ENCODE data around the gene MAGI2. TPM values are rescaled to one million over a fixed set of nuclear protein-coding genes. Genes with fewer than 3 reads are reported as not detected.

Gene MAGI2
- total RNA-seq, 1 experiment from 2014 or later, result 0.22 TPM

DNA sequence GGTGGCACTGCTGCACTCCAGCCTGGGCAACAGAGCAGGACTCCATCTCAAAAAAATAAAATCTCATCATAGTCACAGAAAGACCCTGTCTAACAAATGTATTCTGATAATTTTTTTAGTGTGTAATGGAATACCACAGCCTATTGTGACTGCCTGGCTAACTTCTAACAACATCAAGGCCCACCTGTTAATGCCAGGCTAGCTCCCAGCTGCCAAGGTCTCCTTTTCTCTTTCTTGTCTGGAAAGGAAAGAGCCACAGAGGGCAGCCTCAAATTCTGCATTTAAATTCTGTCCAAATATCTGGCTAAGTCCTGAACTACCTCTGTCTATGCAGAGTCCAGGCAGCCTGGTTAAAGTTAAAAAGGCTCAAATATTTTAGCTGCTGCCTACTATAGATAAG, 700.9 kb downstream of the MAGI2 start:
- TF ChIP-seq POLR2A (IDR thresholded peaks at IDR 0.05; ENCODE audit: borderline replicate concordance, extremely low read depth, insufficient read depth, insufficient read length) (no peak), ZNF274 (IDR thresholded peaks at IDR 0.05; ENCODE audit: low read depth, low read length) (no peak), EZH2phosphoT487 (IDR thresholded peaks at IDR 0.05; ENCODE audit: borderline replicate concordance) (no peak), POLR2AphosphoS5 (IDR thresholded peaks at IDR 0.05; ENCODE audit: low read depth, low read length) (no peak), CBX3 (IDR thresholded peaks at IDR 0.05; ENCODE audit: low read depth) (no peak), ZFX (IDR thresholded peaks at IDR 0.05) (no peak), SRF (IDR thresholded peaks at IDR 0.05; ENCODE audit: low read depth) (no peak), JUND (IDR thresholded peaks at IDR 0.05) (no peak), FOSL1 (IDR thresholded peaks at IDR 0.05; ENCODE audit: low read depth) (no peak)
- TF ChIP-seq, protein P1, sequence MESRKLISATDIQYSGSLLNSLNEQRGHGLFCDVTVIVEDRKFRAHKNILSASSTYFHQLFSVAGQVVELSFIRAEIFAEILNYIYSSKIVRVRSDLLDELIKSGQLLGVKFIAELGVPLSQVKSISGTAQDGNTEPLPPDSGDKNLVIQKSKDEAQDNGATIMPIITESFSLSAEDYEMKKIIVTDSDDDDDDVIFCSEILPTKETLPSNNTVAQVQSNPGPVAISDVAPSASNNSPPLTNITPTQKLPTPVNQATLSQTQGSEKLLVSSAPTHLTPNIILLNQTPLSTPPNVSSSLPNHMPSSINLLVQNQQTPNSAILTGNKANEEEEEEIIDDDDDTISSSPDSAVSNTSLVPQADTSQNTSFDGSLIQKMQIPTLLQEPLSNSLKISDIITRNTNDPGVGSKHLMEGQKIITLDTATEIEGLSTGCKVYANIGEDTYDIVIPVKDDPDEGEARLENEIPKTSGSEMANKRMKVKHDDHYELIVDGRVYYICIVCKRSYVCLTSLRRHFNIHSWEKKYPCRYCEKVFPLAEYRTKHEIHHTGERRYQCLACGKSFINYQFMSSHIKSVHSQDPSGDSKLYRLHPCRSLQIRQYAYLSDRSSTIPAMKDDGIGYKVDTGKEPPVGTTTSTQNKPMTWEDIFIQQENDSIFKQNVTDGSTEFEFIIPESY (IDR thresholded peaks at IDR 0.05; ENCODE audit: extremely low read depth, insufficient replicate concordance, low read length), result no peak
- TF ChIP-seq, protein P2, sequence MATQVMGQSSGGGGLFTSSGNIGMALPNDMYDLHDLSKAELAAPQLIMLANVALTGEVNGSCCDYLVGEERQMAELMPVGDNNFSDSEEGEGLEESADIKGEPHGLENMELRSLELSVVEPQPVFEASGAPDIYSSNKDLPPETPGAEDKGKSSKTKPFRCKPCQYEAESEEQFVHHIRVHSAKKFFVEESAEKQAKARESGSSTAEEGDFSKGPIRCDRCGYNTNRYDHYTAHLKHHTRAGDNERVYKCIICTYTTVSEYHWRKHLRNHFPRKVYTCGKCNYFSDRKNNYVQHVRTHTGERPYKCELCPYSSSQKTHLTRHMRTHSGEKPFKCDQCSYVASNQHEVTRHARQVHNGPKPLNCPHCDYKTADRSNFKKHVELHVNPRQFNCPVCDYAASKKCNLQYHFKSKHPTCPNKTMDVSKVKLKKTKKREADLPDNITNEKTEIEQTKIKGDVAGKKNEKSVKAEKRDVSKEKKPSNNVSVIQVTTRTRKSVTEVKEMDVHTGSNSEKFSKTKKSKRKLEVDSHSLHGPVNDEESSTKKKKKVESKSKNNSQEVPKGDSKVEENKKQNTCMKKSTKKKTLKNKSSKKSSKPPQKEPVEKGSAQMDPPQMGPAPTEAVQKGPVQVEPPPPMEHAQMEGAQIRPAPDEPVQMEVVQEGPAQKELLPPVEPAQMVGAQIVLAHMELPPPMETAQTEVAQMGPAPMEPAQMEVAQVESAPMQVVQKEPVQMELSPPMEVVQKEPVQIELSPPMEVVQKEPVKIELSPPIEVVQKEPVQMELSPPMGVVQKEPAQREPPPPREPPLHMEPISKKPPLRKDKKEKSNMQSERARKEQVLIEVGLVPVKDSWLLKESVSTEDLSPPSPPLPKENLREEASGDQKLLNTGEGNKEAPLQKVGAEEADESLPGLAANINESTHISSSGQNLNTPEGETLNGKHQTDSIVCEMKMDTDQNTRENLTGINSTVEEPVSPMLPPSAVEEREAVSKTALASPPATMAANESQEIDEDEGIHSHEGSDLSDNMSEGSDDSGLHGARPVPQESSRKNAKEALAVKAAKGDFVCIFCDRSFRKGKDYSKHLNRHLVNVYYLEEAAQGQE (IDR thresholded peaks at IDR 0.05; ENCODE audit: low read depth), result no peak
- TF ChIP-seq, protein P3, sequence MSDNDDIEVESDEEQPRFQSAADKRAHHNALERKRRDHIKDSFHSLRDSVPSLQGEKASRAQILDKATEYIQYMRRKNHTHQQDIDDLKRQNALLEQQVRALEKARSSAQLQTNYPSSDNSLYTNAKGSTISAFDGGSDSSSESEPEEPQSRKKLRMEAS (IDR thresholded peaks at IDR 0.05), result no peak
- TF ChIP-seq, protein P4, sequence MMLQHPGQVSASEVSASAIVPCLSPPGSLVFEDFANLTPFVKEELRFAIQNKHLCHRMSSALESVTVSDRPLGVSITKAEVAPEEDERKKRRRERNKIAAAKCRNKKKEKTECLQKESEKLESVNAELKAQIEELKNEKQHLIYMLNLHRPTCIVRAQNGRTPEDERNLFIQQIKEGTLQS (IDR thresholded peaks at IDR 0.05), result no peak
- Histone ChIP-seq H3K9me3 (ENCODE audit: control insufficient read depth in 1 of 2, insufficient read depth in 1 of 2, low read depth in 1 of 2, low read length in 2 of 2) (no peaks in the 10 kb centered on the region), H3K36me3 (ENCODE audit: control insufficient read depth in 1 of 2, insufficient read depth in 2 of 2, low read length in 2 of 2) (no peaks in the 10 kb centered on the region), H3K79me2 (ENCODE audit: insufficient read depth, low read length) (no peaks in the 10 kb centered on the region), H3K4me2 (ENCODE audit: low read length) (no peak overlapping the region), H3K27me3 (ENCODE audit: insufficient read depth, low read length) (no peaks in the 10 kb centered on the region), H3K4me1 (ENCODE audit: control insufficient read depth in 1 of 2, insufficient read depth in 2 of 2, low read length in 2 of 2) (no peaks in the 10 kb centered on the region), H2AFZ (ENCODE audit: low read depth, low read length, poor library complexity, severe bottlenecking) (no peak overlapping the region), H3K9ac (ENCODE audit: low read length) (no peak overlapping the region), H4K20me1 (ENCODE audit: insufficient read depth) (no peaks in the 10 kb centered on the region), H3K9me2 (ENCODE audit: insufficient read depth) (no peaks in the 10 kb centered on the region), H3K4me3 (replicated peaks in 1 of 2; ENCODE audit: low read depth in 1 of 2, low read length in 2 of 2) (no peak overlapping the region), H3K27ac (ENCODE audit: low read depth, low read length) (no peak overlapping the region)
- POLR2A ChIA-PET, result no interaction called here
- ATAC-seq, result no peak
- no TSS peak for BruUV-seq (replicated peaks)
- CTCF ChIA-PET, result no interaction called here
- intact Hi-C loops (cut with micrococcal nuclease), result no loop called here
- RAD21 ChIA-PET (ENCODE audit: low non-redundant PET in 1 of 2, low total read pairs in 2 of 2, uncharacterized antibody in 2 of 2, unreplicated experiment in 2 of 2), result no interaction called here
- DNase-seq (ENCODE audit: low read depth, low spot score), result no peak
